Measurements from ENCODE around the gene MXD3.
"Not testable (repeated sequence)": the region's sequence is repeated elsewhere in the genome, so short reads cannot be mapped to it uniquely, and the experiment has no call there.

The MXD3 gene

DNA sequence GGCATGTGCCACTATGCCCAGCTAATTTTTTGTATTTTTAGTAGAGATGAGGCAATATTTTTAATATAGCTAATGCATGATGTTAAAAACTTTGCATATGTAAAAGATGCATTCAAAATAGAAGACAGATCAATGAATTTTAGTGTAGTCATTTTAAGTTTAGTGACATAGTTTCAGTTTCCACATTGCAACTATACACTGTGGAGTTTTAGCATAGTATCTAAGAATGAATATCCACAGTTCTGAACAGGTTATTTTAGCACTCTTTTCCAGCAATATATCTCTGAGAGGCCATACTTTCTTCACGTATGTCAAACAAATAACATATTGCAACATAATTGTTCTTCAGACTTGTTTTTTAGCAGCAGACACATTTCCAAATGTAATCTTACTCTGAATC lies 47.5 kb downstream of the MXD3 start:
- DNase-seq (ENCODE audit: low spot score) = no peak
- in situ Hi-C loops (cut with MboI; ENCODE audit: low sequenced_read_pairs, unreplicated experiment) = no loop called here
- TF ChIP-seq, protein P1, sequence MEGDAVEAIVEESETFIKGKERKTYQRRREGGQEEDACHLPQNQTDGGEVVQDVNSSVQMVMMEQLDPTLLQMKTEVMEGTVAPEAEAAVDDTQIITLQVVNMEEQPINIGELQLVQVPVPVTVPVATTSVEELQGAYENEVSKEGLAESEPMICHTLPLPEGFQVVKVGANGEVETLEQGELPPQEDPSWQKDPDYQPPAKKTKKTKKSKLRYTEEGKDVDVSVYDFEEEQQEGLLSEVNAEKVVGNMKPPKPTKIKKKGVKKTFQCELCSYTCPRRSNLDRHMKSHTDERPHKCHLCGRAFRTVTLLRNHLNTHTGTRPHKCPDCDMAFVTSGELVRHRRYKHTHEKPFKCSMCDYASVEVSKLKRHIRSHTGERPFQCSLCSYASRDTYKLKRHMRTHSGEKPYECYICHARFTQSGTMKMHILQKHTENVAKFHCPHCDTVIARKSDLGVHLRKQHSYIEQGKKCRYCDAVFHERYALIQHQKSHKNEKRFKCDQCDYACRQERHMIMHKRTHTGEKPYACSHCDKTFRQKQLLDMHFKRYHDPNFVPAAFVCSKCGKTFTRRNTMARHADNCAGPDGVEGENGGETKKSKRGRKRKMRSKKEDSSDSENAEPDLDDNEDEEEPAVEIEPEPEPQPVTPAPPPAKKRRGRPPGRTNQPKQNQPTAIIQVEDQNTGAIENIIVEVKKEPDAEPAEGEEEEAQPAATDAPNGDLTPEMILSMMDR (IDR thresholded peaks at IDR 0.05; ENCODE audit: borderline replicate concordance, control extremely low read depth, extremely low read depth, insufficient read depth, missing control alignments) = no peak

DNA sequence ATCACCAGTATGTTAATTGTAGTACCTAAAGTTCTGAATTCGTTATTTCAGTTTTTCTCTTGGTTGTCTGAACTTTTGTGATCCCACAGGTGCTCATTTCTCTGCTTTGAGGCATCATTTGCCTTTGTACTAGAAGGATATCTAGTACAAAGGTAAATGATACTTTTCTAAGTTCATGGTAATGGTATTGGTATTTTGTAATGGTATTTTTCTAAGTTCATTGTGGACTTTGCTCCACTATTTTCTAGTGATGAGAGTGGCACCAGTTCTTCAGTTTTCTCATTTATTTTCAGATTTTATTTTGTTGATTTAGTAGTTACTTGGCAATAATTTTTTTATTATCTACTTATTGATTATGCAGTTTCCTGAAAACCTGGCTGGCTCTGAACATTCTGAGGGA lies 50.2 kb downstream of the MXD3 start:
- no peak for DNase-seq (ENCODE audit: low spot score)
- TF ChIP-seq, protein P1 (IDR thresholded peaks at IDR 0.05; ENCODE audit: borderline replicate concordance, control extremely low read depth, extremely low read depth, insufficient read depth, missing control alignments) = no peak
- in situ Hi-C loops (cut with MboI; ENCODE audit: low sequenced_read_pairs, unreplicated experiment) = no loop called here

DNA sequence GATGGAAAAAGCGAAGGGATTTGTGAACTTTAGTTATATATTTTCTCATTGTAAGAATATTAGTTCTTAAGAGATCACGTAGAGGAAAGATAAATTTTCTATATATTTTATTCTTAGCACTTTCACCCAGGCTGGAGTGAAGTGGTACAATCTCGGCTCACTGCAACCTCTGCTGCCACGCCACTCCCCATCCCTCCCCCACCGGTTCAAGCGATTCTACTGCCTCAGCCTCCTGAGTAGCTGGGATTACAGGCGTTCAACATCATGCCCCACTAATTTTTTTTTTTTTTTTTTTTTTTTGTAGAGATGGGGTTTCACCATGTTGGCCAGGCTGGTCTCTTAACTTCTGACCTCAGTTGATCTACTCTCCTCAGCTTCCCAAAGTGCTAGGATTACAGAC lies 50.7 kb downstream of the MXD3 start:
- TF ChIP-seq, protein P1 (IDR thresholded peaks at IDR 0.05; ENCODE audit: borderline replicate concordance, control extremely low read depth, extremely low read depth, insufficient read depth, missing control alignments) = no peak
- no peak for DNase-seq (ENCODE audit: low spot score)
- in situ Hi-C loops (cut with MboI; ENCODE audit: low sequenced_read_pairs, unreplicated experiment) = no loop called here

DNA sequence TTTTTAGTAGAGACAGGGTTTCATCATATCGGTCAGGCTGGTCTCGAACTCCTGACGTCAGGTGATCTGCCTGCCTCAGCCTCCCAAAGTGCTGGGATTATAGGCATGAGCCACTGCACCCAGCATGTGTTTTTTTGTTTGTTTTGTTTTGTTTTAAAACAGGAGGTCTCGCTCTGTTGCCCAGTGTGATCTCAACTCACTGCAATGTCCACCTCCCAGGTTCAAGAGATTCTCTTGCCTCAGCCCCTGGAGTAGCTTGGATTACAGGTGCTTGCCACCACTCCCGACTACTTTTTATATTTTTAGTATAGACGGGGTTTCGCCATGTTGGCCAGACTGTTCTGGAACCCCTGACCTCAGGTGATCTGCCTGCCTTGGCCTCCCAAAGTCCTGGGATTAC lies 53.0 kb downstream of the MXD3 start:
- in situ Hi-C loops (cut with MboI; ENCODE audit: low sequenced_read_pairs, unreplicated experiment) = not testable (repeated sequence)

More for the DNA sequence above, 53.0 kb downstream of the MXD3 start:
- DNase-seq (ENCODE audit: low spot score) = not testable (repeated sequence)

All from GM13976 (cell line).